Parathyroid adenoma (tissue), 2 donors: ENCODE results near the gene ENAH.

ENCODE experiments used
- H2AFZ ChIP-seq: fragments of 300-600 bp; sonication (generic); one replicate; pipeline ENCODE4 v1.7.0; 2017; ENCODE audit warnings: antibody characterized with exemption, mild to moderate bottlenecking
- H3K27ac ChIP-seq: fragments of 300-600 bp; sonication (generic); one replicate; pipeline ENCODE4 v1.7.0; 2017
- H3K27me3 ChIP-seq: fragments of 300-600 bp; sonication (generic); one replicate; pipeline ENCODE4 v1.7.0; 2017; ENCODE audit warnings: low read length; ENCODE audit not compliant: control insufficient read depth, insufficient read depth
- H3K36me3 ChIP-seq: fragments of 300-600 bp; sonication (generic); one replicate; pipeline ENCODE4 v1.7.0; 2017; ENCODE audit warnings: low read length; ENCODE audit not compliant: control insufficient read depth, insufficient read depth
- H3K4me1 ChIP-seq: fragments of 300-600 bp; sonication (generic); one replicate; pipeline ENCODE4 v1.7.0; 2017; ENCODE audit warnings: control low read depth
- H3K4me2 ChIP-seq: fragments of 300-600 bp; sonication (generic); one replicate; pipeline ENCODE4 v1.7.0; 2017; ENCODE audit warnings: low read length
- H3K4me3 ChIP-seq: fragments of 300-600 bp; sonication (generic); one replicate; pipeline ENCODE4 v1.7.0; 2017; ENCODE audit warnings: low read depth, low read length
- H3K79me2 ChIP-seq: fragments of 300-600 bp; sonication (generic); one replicate; pipeline ENCODE4 v1.7.0; 2017; ENCODE audit warnings: control low read depth
- H3K9ac ChIP-seq: fragments of 300-600 bp; sonication (generic); one replicate; pipeline ENCODE4 v1.7.0; 2017; ENCODE audit warnings: mild to moderate bottlenecking
- H3K9me3 ChIP-seq: fragments of 300-600 bp; sonication (generic); one replicate; pipeline ENCODE4 v1.7.0; 2017; ENCODE audit warnings: low read length; ENCODE audit not compliant: control insufficient read depth
- CTCF ChIP-seq: fragments of 300-600 bp; sonication (generic); IDR thresholded peaks from one replicate; pipeline ENCODE4 v1.7.0; 2017; ENCODE audit warnings: antibody characterized with exemption, mild to moderate bottlenecking
- donor health status: primary hyperparathyroidism.

ENAH gene

GRCh38 chr1:225544263-225544662 is 108.7 kb downstream of the ENAH start:
- H3K9me3 ChIP-seq: no peaks in the 10 kb centered on the region
- H3K9ac ChIP-seq: no peak overlapping the region
- H3K4me1 ChIP-seq: no peaks in the 10 kb centered on the region
- H3K4me3 ChIP-seq: no peak overlapping the region
- H2AFZ ChIP-seq: no peak overlapping the region
- H3K79me2 ChIP-seq: peaks cover 8% of the 10 kb centered on the region
- H3K36me3 ChIP-seq: no peaks in the 10 kb centered on the region
- no peak overlapping the region for H3K27ac ChIP-seq
- no peaks in the 10 kb centered on the region for H3K27me3 ChIP-seq
- TF ChIP-seq CTCF: no peak
- no peak overlapping the region for H3K4me2 ChIP-seq

GRCh38 chr1:225543350-225543749 is 109.6 kb downstream of the ENAH start:
- no peak overlapping the region for H3K4me3 ChIP-seq
- no peak overlapping the region for H3K27ac ChIP-seq
- peaks cover 8% of the 10 kb centered on the region for H3K79me2 ChIP-seq
- H3K9ac ChIP-seq: no peak overlapping the region
- no peaks in the 10 kb centered on the region for H3K27me3 ChIP-seq
- no peaks in the 10 kb centered on the region for H3K36me3 ChIP-seq
- H2AFZ ChIP-seq: no peak overlapping the region
- no peak for TF ChIP-seq CTCF
- H3K4me2 ChIP-seq: no peak overlapping the region
- H3K9me3 ChIP-seq: no peaks in the 10 kb centered on the region
- no peaks in the 10 kb centered on the region for H3K4me1 ChIP-seq

- Histone ChIP-seq H3K9ac (no peak overlapping the region), H3K27me3 (no peaks in the 10 kb centered on the region), H3K36me3 (no peaks in the 10 kb centered on the region), H3K79me2 (peaks cover 3% of the 10 kb centered on the region), H3K4me1 (no peaks in the 10 kb centered on the region), H2AFZ (no peak overlapping the region), H3K27ac (no peak overlapping the region), H3K4me2 (no peak overlapping the region), H3K4me3 (no peak overlapping the region), H3K9me3 (no peaks in the 10 kb centered on the region)
- no peak for TF ChIP-seq CTCF
Measured at GRCh38 chr1:225541383-225541782, 111.5 kb downstream of the ENAH start.

GRCh38 chr1:225539575-225539974 is 113.3 kb downstream of the ENAH start:
- Histone ChIP-seq H3K4me3 (no peak overlapping the region), H3K9ac (no peak overlapping the region), H3K4me1 (no peaks in the 10 kb centered on the region), H2AFZ (no peak overlapping the region), H3K27ac (no peak overlapping the region), H3K79me2 (peaks cover 3% of the 10 kb centered on the region), H3K4me2 (no peak overlapping the region), H3K36me3 (no peaks in the 10 kb centered on the region), H3K27me3 (no peaks in the 10 kb centered on the region), H3K9me3 (no peaks in the 10 kb centered on the region)
- no peak for TF ChIP-seq CTCF

- Histone ChIP-seq H3K4me3 (no peak overlapping the region), H3K79me2 (peaks cover 3% of the 10 kb centered on the region), H3K27me3 (no peaks in the 10 kb centered on the region), H3K4me1 (no peaks in the 10 kb centered on the region), H3K36me3 (no peaks in the 10 kb centered on the region), H3K27ac (no peak overlapping the region), H3K4me2 (no peak overlapping the region), H2AFZ (no peak overlapping the region), H3K9me3 (no peaks in the 10 kb centered on the region), H3K9ac (no peak overlapping the region)
- TF ChIP-seq CTCF: no peak
Measured at GRCh38 chr1:225539069-225539468, 113.9 kb downstream of the ENAH start.
